Activated CD8-positive, alpha-beta memory T cell treated with anti-CD3 and anti-CD28 coated beads, Interleukin-2, amount 50 U/mL, for 1 hour (primary cell): ENCODE data around the gene TCEA2.

ENCODE experiments used
- DNase-seq: peaks from one replicate; pipeline ENCODE4 v3.0.0-alpha.2; 2020; ENCODE audit errors: extremely low read depth

The TCEA2 gene

GRCh38 chr20:64062596-64063388 is at the start of gene TCEA2:
TCEA2 (plus strand) TSS chr20:64063198; CDS start chr20:64063313, 115 bp downstream.
- peak; percentile 76 for DNase-seq

GRCh38 chr20:64015635-64016034 is 47.4 kb upstream of the TCEA2 start:
- no peak for DNase-seq

GRCh38 chr20:64021124-64021975 is 41.6 kb upstream of the TCEA2 start:
- DNase-seq, result no peak

GRCh38 chr20:64022671-64023360 is 40.2 kb upstream of the TCEA2 start:
- DNase-seq, result no peak

GRCh38 chr20:64023361-64024140 is 39.4 kb upstream of the TCEA2 start:
- no peak for DNase-seq

GRCh38 chr20:64024141-64024990 is 38.6 kb upstream of the TCEA2 start:
- no peak for DNase-seq

GRCh38 chr20:64025101-64025825 is 37.7 kb upstream of the TCEA2 start:
- DNase-seq, result no peak

GRCh38 chr20:64025826-64026412 is 37.1 kb upstream of the TCEA2 start:
- no peak for DNase-seq

GRCh38 chr20:64027981-64028685 is 34.9 kb upstream of the TCEA2 start:
- DNase-seq, result no peak

- DNase-seq, result no peak
Observed at GRCh38 chr20:64029293-64030117, 33.5 kb upstream of the TCEA2 start.

- DNase-seq, result no peak
Observed at GRCh38 chr20:64030371-64031134, 32.4 kb upstream of the TCEA2 start.

- DNase-seq, result no peak
Observed at GRCh38 chr20:64031822-64032314, 31.1 kb upstream of the TCEA2 start.

GRCh38 chr20:64032706-64033624 is 30.0 kb upstream of the TCEA2 start:
- no peak for DNase-seq

GRCh38 chr20:64033981-64034493 is 29.0 kb upstream of the TCEA2 start:
- no peak for DNase-seq

GRCh38 chr20:64035066-64035932 is 27.7 kb upstream of the TCEA2 start:
- peak; percentile 31 for DNase-seq
